GM12874 (cell line): ENCODE results near the gene NECAB3.

Experiments
- CTCF ChIP-seq: IDR thresholded peaks from 2 replicates; pipeline ENCODE4 v1.5.1; 2011; ENCODE audit warnings: low read depth, mild to moderate bottlenecking, control low read depth, low read length, moderate library complexity; ENCODE audit not compliant: insufficient read depth

The NECAB3 gene

GRCh38 chr20:33671573-33672288 lies 2.5 kb downstream of the NECAB3 start:
- no peak for TF ChIP-seq CTCF

GRCh38 chr20:33670715-33671499 lies 3.3 kb downstream of the NECAB3 start:
- no peak for TF ChIP-seq CTCF

DNA sequence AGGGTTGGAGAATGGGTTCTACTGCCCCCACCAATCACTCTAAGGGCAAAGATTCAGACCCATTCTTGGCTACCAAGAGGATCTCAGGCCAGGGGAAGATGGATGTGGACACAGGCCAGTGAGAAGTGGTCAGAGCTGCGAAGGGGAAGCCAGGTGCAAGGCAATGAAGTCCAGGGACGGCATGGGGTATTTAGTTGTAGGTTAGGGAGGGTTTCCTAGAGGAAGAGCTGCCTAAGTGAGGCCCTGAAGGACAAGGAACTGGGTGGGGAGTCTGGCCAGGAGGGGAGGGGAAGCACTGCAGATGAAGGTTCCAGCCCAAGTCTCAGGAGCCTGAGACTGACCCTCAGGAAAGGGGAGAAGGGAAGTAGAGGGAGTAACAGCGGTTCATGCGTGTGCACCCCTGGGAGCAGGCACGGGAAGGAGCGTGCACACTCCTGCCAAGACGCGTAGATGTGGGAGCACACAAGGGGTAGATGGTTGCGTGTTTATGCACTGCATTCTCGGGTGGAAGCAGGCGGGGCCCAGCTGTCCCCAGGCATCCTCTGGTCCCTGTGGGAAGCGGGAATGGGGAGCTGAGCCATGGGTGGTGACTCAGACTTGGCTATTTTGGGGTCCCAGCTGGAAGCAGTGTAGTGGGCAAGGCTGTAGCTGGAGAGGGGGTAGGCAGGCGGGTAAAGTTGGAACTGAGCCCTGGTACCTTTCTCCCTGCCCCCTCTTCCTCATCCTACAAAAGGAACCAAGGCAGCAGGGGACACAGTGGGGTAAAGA lies 4.2 kb downstream of the NECAB3 start:
- no peak for TF ChIP-seq CTCF

- no peak for TF ChIP-seq CTCF
These were observed 5.0 kb downstream of the NECAB3 start for GRCh38 chr20:33669224-33669623.

- no peak for TF ChIP-seq CTCF
These were observed 5.6 kb downstream of the NECAB3 start for GRCh38 chr20:33668466-33669155.

- peak; percentile 93 for TF ChIP-seq CTCF
These were observed 6.4 kb downstream of the NECAB3 start for GRCh38 chr20:33667676-33668465.
